Amniotic epithelial cell (primary cell): ENCODE results near the gene SPINT2.
A peak's percentile ranks its signal among the peaks of the same experiment; 100 is the strongest.

Source experiments
- DNase-seq: peaks from one replicate; pipeline ENCODE4 v3.0.0-alpha.2; 2010; ENCODE audit warnings: low read depth

Gene SPINT2

DNA sequence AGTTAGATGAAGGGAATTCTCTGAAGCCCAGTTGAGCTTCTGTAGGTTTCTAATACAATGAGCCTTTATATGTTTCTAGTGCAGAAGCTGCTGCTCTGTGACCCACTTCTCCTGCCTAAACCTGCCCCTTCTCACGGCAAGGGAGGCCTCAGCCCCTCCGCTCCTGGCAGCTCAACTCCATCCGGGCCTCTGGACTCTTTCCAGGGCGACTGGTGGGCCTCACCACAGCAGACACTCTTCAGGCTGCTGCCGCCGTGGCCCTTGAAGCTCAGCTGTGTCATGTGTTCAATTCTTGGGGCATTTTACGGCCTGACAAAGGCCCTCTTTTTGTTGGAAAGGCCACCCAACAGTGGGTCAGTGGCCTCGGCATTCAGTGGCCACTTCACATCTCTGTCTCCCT lies 29.7 kb downstream of the SPINT2 start:
- no peak for DNase-seq

DNA sequence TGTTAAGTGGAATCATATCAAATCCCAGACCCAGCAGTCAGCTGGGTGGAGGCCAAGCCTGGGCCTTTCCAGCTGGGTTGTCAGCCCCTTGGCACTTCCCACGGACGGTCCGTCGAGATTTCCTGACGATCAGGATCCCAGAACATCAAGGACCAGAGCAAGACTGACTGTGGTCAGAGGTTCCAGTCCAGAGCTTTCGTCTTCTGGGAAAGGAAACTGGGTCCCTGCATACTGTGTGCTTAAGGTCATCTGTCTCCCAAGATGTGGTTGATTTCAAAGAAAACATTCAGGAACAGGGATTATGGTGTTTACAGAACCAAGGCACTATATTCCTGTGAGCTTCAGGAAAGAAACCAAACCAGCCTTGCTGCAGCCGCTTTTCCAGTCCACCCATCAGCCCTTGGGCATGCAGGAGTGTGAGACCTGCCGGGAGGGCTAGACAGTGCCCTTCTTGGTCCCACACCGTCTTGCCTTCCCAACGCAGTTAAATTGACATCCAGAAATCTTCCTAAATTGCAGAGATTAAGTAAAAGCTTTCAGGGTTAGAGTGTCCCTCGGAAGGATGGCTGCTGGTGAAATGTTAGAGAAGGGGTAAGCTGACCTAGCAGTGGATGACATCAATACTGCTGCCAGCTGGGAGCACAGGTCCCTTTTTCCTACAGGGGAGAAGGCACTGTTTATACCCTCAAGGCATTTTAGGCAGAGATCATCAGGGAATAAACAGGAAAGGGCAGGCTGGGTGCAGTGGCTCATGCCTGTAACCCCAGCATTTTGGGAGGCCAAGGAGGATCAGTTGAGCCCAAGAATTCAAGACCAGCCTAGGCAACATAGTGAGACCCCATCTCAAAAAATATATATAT lies 34.7 kb downstream of the SPINT2 start:
- DNase-seq, result peak; percentile 81

DNA sequence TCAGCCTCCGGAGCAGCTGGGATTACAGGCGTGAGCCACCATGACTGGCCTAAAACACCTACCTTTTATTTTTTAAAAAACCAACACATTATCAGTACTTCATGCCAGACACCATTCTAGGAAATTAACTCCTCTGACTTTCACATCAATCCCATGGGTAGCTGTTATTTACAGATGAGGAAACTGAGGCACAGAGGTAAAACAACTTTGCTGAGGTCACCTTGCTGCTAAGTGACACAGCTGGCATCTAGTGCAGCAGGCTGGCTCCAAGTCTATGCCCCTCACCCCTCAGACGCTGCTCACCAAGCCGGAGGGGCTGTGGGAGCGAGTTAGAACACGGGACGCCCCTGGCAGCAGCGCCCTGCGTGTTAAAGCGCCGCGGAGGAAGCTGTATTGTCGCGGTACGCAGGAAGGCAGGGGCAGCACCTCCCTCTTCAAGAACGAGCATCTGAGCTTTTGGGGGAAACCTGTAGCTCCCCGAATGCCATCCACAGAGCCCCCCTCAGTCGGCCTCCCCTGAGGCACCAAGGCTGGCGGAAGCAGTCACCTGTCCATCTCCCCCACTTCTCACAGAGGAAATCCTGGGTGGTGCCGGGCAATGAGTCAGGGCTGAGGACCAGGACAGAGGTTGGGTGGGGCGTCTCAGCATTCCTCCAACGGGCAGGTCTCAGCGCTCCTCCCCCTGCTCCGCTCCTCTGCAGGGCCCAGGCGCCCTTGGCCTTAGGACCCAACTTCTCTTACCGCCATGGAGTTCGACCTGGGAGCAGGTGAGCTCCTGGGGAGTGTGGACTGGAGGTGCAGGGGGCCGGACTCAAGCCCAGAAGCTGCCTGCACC lies 39.4 kb downstream of the SPINT2 start, which contains the start of gene C19orf33:
TSS of gene C19orf33 (plus strand) at position 735 of the 835 bp plus-strand sequence. CDS start at position 746, 11 bp downstream.
- peak; percentile 9 for DNase-seq

- DNase-seq, result no peak
Measured at GRCh38 chr19:38304352-38304865, 40.0 kb downstream of the SPINT2 start.

GRCh38 chr19:38304866-38305429 lies 40.6 kb downstream of the SPINT2 start:
- DNase-seq, result peak; percentile 68

DNA sequence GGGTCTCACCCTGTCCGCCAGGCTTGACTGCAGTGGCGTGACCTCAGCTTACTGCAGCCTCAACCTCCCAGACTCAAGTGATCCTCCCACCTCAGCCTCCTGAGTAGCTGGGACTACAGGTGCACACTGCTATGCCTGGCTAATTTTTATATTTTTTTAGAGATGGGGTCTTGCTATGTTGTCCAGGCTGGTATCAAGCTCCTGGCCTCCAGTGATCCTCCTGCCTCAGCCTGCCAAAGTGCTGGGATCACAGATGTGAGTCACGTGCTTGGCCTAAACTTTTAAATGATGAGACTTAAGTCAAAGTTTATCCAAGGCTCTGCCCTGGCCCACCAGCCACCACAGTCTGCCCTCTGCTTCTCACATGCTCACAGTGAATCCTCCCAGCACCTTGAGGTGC lies 41.9 kb downstream of the SPINT2 start:
- DNase-seq, result no peak

GRCh38 chr19:38307076-38307475 lies 42.7 kb downstream of the SPINT2 start:
- no peak for DNase-seq

DNA sequence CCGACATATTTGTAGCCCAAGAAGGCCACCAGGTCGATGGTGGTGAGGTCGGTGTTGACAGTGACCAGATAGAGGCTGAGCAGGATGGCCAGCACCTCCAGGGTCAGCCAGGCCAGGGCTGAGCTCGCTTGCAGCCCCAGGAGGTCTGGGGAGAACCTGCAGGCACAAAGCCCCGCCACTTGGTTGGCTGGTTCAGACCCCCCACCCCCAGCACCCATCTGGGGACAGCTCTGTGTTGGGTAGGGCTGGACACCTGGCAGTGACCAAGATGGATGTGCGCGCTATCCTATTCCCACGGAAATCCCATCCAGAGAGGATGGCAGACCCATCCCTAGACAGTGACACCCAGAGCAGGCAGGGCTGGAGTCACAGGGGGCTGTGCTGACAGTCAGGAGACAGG lies 43.2 kb downstream of the SPINT2 start:
- DNase-seq, result no peak

- no peak for DNase-seq
Measured at GRCh38 chr19:38308006-38308766, 43.8 kb downstream of the SPINT2 start.

- DNase-seq, result no peak
Measured at GRCh38 chr19:38308926-38309614, 44.7 kb downstream of the SPINT2 start.

DNA sequence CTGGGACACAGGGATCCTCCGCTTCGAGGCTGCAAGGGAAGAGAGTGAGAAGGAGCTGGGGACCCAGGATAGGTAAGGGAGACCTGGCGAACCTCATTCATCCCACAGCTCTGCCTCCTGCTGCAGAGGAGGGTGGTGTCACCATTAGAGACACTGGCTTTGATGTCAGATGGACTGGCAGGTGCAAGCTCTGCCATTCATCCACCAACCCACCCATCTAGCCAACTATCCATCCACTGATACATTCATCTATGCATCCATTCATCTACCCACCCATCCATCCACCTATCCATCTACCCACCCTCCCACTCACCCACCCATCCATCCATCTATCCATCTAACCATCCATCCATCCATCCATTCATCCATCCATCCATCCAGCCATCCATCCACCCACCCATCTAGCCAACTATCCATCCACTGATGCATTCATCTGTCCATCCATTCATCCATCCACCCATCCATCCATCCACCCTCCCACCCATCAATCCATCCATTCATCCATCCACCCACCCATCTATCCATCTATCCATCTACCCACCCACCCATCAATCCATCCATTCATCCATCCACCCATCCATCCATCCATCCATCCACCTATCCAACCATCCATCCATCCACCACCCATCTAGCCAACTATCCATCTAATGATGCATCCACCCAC lies 45.4 kb downstream of the SPINT2 start:
- DNase-seq, result no peak

- no peak for DNase-seq
Measured at GRCh38 chr19:38310279-38310670, 45.9 kb downstream of the SPINT2 start.

DNA sequence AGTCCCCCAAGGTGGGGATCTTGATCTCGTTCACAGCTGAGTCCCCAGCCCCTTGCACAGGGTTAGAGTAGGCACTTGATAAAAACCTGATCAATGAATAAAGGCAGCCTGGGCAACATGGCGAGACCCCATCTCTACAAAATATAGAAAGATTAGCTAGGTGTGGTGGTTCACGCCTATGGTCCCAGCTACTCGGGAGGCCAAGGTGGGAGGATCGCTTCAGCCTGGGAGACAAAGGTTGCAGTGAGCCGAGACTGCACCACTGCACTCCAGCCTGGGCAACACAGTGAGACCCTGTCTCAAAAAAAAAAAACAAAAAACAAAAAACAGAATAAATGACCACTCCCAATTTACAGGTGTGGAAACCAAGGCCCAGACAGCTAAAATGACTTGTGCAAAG lies 46.6 kb downstream of the SPINT2 start:
- DNase-seq, result no peak

DNA sequence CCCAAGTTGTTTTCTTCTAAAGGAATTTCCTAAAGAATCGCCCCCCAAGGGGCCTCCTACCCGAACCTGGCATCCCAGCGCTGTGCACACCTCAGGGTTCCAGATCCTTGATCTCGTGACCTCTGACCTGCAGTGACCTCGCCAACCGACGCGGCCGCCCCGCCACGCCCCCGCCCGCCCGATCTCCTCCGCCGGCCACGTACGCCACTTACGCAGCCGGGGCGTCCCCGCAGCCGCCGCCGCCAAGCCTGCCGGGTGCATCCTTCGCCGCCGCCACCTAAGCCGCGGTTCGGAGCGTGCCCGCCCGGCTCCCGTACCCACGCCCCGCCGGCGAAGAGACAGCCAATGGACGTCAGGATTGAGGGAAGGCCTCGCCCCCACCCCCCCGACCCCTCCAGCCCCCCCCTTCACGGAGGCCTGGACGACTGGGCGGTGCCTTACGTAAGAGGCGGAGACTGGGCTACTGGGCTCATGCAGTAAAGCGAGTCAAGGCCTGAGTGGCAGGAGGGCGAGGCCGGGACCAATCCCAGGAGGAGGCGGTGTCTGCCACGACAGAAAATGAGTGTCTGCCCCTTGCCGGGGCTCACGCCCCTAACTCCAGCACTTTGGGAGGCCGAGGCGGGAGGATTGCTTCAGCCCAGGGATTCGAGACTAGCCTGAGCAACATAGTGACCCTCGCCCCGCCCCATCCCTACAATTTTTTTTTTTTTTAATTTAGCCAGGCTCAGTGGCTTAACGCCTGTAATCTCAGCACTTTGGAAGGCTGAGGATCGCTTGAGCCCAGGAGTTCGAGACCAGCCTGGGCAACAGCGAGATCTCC lies 51.5 kb downstream of the SPINT2 start, which contains the start of gene YIF1B:
TSS of gene YIF1B (minus strand) at position 291 of the 820 bp plus-strand sequence. CDS start at position 261, 30 bp downstream.
- peak; percentile 97 for DNase-seq

DNA sequence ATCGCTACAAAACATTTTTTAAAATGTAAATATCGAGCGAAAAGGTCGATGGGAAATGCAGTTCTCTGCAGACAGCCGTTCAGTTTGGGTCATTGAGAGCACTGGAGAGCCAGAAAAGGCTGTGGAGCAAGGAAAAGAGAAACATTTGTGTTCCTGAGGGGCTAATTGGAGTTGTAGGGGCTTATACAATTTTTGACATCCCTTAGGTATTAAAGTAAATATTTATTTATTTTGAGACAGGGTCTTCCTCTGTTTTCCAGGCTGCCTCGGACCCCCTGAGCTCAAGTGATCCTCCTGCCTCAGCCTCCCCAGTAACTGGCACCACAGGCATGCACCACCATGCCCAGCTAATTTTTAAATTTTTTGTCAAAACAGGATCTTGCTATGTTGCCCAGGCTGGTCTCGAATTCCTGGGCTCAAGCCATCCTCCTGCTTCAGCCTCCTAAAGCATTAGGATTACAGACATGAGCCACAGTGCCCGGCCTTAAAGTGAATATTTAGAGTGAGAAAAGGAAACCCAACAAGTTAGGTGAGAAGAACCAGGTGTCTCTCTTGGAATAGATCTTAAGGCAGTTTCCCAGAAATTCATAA lies 52.2 kb downstream of the SPINT2 start:
- DNase-seq, result no peak

DNA sequence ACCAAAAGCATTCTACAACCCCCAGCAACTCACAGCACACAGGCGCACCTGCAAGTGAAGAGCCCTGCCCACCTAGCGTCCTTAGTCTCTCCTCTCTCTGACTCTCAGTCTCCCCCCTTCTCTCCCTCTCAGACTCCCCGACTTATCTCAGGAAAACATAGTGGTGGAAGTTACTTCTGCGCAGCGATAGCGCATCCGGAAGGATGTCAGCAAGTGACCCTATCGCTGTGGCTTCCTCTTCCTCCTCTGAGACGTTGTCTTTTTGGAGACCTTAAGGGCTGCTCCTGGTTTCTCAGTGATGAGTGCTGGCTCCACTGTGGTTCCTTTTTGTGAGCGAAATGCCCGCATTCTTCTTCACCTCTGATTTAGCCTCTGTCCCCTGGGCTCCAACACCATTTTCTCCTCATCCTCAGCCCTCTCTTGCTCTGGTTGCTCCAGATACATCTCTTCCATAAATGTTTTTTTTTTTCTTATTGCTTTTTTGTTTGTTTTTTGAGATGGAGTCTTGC lies 52.8 kb downstream of the SPINT2 start:
- DNase-seq, result no peak

GRCh38 chr19:38318660-38319059 lies 54.3 kb downstream of the SPINT2 start:
- DNase-seq, result no peak

- DNase-seq, result no peak
Measured at GRCh38 chr19:38319421-38320258, 55.3 kb downstream of the SPINT2 start, which contains the start of gene KCNK6. Gene KCNK6 (plus strand): TSS chr19:38319845. CDS start chr19:38319951, 106 bp downstream.
